Lung (tissue), 12 donors: ENCODE data around the gene LRIG1. TPM values are rescaled to one million over a fixed set of nuclear protein-coding genes. Genes with fewer than 3 reads are reported as not detected.

Source experiments
- ATAC-seq: fragments of 200-7000 bp; cut with Tn5 transposase; one replicate; pipeline ENCODE4 v1.9.1; 2020; ENCODE audit warnings: moderate number of reproducible peaks; ENCODE audit not compliant: insufficient read depth, low FRiP score
- DNase-seq, 3 donors: peaks; one replicate each; pipeline ENCODE4 v3.0.0-alpha.2; 2013 to 2017
- H3K27ac ChIP-seq, 2 donors: one replicate each; pipeline ENCODE4 v1.5.1; 2013; ENCODE audit warnings: mild to moderate bottlenecking in 2 of 2, moderate library complexity in 2 of 2, control low read depth in 1 of 2, inconsistent platforms in 1 of 2, low read depth in 1 of 2, low read length in 1 of 2
- H3K27me3 ChIP-seq, 3 donors: one replicate each; pipeline ENCODE4 v1.5.1; 2013; ENCODE audit warnings: low read length in 2 of 3; ENCODE audit not compliant: control insufficient read depth in 3 of 3, insufficient read depth in 3 of 3
- H3K36me3 ChIP-seq, 4 donors: one replicate each; pipeline ENCODE4 v1.5.1; 2013; ENCODE audit warnings: low read length in 4 of 4, mild to moderate bottlenecking in 1 of 4, moderate library complexity in 1 of 4; ENCODE audit not compliant: control insufficient read depth in 4 of 4, insufficient read depth in 4 of 4
- H3K4me1 ChIP-seq, 5 donors: one replicate each; pipeline ENCODE4 v1.5.1; 2013; ENCODE audit warnings: low read length in 5 of 5, mild to moderate bottlenecking in 2 of 5, moderate library complexity in 1 of 5; ENCODE audit not compliant: control insufficient read depth in 5 of 5, insufficient read depth in 5 of 5
- H3K4me3 ChIP-seq: one replicate; pipeline ENCODE4 v1.5.1; 2013; ENCODE audit warnings: mild to moderate bottlenecking, control low read depth, moderate library complexity
- H3K9ac ChIP-seq, 2 donors: one replicate each; pipeline ENCODE4 v1.5.1; 2013; ENCODE audit warnings: low read length in 2 of 2, control low read depth in 1 of 2; ENCODE audit not compliant: insufficient read depth in 1 of 2
- H3K9me3 ChIP-seq, 4 donors: one replicate each; pipeline ENCODE4 v1.5.1; 2013; ENCODE audit warnings: low read length in 3 of 4, mild to moderate bottlenecking in 1 of 4, moderate library complexity in 1 of 4; ENCODE audit not compliant: control insufficient read depth in 4 of 4, insufficient read depth in 3 of 4
- WGBS, 2 donors: extraction: QIAGEN DNeasy Blood & Tissue Kit; methylation state at CpG; one replicate each; pipeline ENCODE4 v1.1.7; 2013; 5-methylcytosine and 5-hydroxymethylcytosine counted together
- polyA plus RNA-seq, 2 donors: library from polyadenylated mRNA; stranded (reverse); fragments of 200-250 nt; gene quantifications; one replicate each; pipeline ENCODE4 v1.2.1, GENCODE V29; 2013
- total RNA-seq, 2 donors: library from RNA; depleted of rRNA in 1 of 2; stranded (reverse); fragments of >200 nt in 1 of 2; gene quantifications; one replicate each; pipeline ENCODE4 v1.2.1, GENCODE V29; 2014 to 2021
- TF ChIP-seq, protein P1 (sequence below): IDR thresholded peaks from 2 replicates; pipeline ENCODE4 v1.5.1; 2012; ENCODE audit warnings: mild to moderate bottlenecking; ENCODE audit errors: control extremely low read depth, extremely low read depth
- donor health status: control.
- donor health status: control.
- donor health status: Bipolar disorder and iron deficiency.
- donor health status: healthy.
- donor health status: DM: yes; HTN: yes; CAD: no.

LRIG1 gene
- total and polyA plus RNA-seq, 4 donors, result 21.9 to 97.4 (median 42.2) TPM

DNA sequence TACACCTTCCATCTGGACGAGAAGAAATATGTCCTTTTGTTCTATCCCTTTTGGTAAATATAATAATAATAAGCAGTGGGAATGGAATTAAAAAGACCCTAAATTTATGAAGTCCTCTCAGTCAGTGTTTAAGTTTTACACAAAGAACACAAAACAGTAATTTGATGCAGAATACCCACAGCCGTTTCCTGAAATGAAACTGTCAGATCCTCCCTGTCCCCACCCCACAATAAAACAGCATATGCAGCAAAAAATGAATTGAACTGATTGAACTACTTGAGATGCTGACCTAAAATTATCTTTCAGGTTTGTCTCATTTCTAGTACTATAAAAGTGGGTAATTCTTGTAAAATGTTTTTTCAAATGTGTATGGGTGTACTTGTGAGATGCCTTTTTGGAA lies 2.2 kb upstream of the LRIG1 start:
- peaks cover 0 to 15% (median 0%) of the 10 kb centered on the region in 3 donors for H3K27me3 ChIP-seq
- peaks cover 2 to 25% (median 9%) of the 10 kb centered on the region in 5 donors for H3K4me1 ChIP-seq
- no peak for ATAC-seq
- H3K9me3 ChIP-seq, result no peaks in the 10 kb centered on the region
- H3K36me3 ChIP-seq, result no peaks in the 10 kb centered on the region
- H3K4me3 ChIP-seq, result no peak overlapping the region
- H3K27ac ChIP-seq, result no peak overlapping the region
- WGBS, 2 donors, result 47 to 69% methylated on average over 2 of the region's 2 CpGs
- H3K9ac ChIP-seq, result no peak overlapping the region
- TF ChIP-seq, protein P1, sequence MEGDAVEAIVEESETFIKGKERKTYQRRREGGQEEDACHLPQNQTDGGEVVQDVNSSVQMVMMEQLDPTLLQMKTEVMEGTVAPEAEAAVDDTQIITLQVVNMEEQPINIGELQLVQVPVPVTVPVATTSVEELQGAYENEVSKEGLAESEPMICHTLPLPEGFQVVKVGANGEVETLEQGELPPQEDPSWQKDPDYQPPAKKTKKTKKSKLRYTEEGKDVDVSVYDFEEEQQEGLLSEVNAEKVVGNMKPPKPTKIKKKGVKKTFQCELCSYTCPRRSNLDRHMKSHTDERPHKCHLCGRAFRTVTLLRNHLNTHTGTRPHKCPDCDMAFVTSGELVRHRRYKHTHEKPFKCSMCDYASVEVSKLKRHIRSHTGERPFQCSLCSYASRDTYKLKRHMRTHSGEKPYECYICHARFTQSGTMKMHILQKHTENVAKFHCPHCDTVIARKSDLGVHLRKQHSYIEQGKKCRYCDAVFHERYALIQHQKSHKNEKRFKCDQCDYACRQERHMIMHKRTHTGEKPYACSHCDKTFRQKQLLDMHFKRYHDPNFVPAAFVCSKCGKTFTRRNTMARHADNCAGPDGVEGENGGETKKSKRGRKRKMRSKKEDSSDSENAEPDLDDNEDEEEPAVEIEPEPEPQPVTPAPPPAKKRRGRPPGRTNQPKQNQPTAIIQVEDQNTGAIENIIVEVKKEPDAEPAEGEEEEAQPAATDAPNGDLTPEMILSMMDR, result no peak
- DNase-seq, result no peak

- Histone ChIP-seq H3K9me3 (no peaks in the 10 kb centered on the region), H3K4me3 (no peak overlapping the region), H3K4me1 (peaks cover 2 to 30% (median 9%) of the 10 kb centered on the region in 5 donors), H3K36me3 (no peaks in the 10 kb centered on the region), H3K9ac (no peak overlapping the region), H3K27ac (no peak overlapping the region), H3K27me3 (peaks cover 0 to 15% (median 0%) of the 10 kb centered on the region in 3 donors)
- WGBS, 2 donors, result 76 to 82% methylated on average over 6 of the region's 6 CpGs
- ATAC-seq (no peak), DNase-seq (no peak)
- TF ChIP-seq, protein P1, result no peak
Observed at GRCh38 chr3:66502245-66502874, 1.5 kb upstream of the LRIG1 start.

- H3K9me3 ChIP-seq, result no peaks in the 10 kb centered on the region
- 32 to 35% methylated on average over 20 of the region's 20 CpGs for WGBS, 2 donors
- peak overlapping the region; percentile 28 for H3K4me3 ChIP-seq
- H3K27me3 ChIP-seq, result peaks cover 0 to 15% (median 0%) of the 10 kb centered on the region in 3 donors
- TF ChIP-seq, protein P1, result no peak
- H3K9ac ChIP-seq, result peak overlapping the region; percentile 5 to 68
- H3K36me3 ChIP-seq, result no peaks in the 10 kb centered on the region
- H3K27ac ChIP-seq, result peak overlapping the region in 1 of 2 donors; percentile 18
- H3K4me1 ChIP-seq, result peaks cover 2 to 30% (median 10%) of the 10 kb centered on the region in 5 donors
- no peak for DNase-seq
- ATAC-seq, result no peak
Observed at GRCh38 chr3:66501483-66502244, 842 bp upstream of the LRIG1 start.
